22Rv1 (cell line): Measurements from ENCODE around the gene NPY5R.

Experiments
- CTCF ChIP-seq: fragments of 450-650 bp; IDR thresholded peaks from 2 replicates; pipeline ENCODE4 v1.5.1; 2017; ENCODE audit warnings: mild to moderate bottlenecking
- ZFX ChIP-seq: fragments of 450-650 bp; IDR thresholded peaks from 2 replicates; pipeline ENCODE4 v1.6.1; 2017; ENCODE audit warnings: antibody characterized with exemption, borderline replicate concordance

- TF ChIP-seq CTCF (no peak), ZFX (no peak)
These were observed 41.8 kb downstream of the NPY5R start for GRCh38 chr4:163385466-163385865.
